HG03095 (cell line): Measurements from ENCODE around the gene PICK1.
"Not testable (repeated sequence)": the region's sequence is repeated elsewhere in the genome, so short reads cannot be mapped to it uniquely, and the experiment has no call there.

Source experiments
- ATAC-seq: cut with Tn5 transposase; IDR thresholded peaks from one replicate; pipeline ENCODE4 v1.9.1; 2021; ENCODE audit warnings: moderate library complexity; ENCODE audit not compliant: unreplicated experiment

The PICK1 gene

GRCh38 chr22:38030311-38031133, 26.7 kb upstream of the PICK1 start:
- no peak for ATAC-seq

DNA sequence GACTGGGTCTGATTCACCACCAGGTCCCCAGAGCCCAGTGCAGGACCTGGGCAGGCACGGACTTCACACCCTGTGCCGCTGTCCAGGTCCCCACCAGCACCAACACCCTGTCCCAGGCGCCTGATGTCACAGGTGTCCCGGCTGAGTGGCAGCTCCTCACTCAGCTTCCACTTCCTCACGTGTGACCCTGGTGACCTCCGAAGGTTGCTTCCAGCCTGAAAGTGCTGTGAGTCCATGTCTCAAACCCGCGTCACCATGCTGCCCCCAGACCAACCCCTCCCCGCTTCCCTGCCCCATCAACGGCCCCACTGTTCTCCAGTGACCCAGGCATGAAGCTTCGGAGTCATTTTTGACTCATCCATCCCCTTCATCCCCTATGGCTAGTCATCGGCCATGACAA, 25.7 kb upstream of the PICK1 start:
- no peak for ATAC-seq

GRCh38 chr22:38032681-38033521, 24.3 kb upstream of the PICK1 start:
- no peak for ATAC-seq

DNA sequence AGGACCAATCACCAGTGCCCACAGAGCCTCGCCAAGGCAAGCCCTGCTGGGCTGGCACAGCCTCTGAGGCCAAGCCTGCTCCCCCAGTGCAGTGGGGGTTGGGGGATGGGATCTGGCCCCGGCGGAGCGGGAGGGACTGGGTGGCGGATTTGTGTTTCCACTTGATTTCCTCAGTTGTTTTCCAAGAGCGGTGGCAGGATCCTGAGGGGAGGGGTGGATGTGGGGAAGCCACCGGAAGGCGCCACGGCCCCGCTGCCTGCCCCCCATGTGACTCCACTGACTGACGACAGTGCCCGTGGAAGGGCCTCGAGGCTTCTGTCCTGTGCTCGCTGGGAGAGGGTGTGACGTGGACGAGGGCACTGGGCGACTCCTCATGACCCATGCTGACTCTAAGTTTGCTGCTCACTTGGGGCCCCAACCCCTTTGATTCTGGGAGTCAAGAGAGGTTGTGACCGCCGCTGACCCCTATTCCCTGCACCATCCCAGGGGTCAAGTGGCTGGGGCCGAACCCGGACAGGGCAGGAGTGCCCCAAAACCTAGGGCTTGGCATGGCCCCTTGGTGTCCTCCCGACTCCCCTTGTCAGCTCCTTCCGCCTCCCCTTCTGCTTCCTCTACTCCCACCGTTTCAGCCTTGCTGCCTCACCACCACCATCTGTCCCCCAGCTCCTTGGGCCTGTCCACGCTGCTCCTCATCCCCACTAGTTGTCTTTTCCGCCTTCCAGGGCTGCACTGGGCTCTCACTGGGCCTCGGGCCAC, 23.5 kb upstream of the PICK1 start:
- ATAC-seq, result no peak

DNA sequence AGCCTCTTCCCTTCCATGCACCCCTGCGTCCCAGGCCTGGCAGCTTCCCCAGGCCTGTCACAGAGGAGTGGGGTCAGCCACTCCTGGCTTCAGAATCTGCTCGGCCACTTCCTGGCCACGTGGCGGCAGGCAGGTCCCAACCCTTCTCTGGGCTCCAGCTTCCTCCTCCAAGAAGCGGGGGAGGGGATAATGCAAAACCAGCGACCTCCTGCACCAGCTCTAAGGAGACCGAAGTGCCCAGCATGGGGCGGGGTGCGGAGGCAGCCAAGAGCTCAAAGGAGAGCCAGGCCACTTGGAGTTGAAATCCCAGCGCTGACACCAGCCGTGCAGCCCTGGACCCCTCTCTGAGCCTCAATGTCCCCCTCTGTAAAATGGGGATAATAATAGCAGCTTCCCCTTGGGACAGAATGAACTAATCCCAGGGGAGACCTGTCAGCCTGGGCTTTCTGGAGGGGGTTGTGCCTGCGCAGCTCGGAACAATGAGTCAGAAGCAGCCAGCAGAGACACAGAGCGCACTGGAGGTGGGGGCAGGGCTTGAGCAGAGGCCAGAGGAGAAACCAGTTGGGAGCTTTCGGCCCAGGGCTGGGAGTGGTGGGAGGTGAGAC, 22.8 kb upstream of the PICK1 start:
- no peak for ATAC-seq

- ATAC-seq, result no peak
These were observed 22.2 kb upstream of the PICK1 start for GRCh38 chr22:38034884-38035529.

GRCh38 chr22:38035530-38035885, 21.7 kb upstream of the PICK1 start:
- no peak for ATAC-seq

DNA sequence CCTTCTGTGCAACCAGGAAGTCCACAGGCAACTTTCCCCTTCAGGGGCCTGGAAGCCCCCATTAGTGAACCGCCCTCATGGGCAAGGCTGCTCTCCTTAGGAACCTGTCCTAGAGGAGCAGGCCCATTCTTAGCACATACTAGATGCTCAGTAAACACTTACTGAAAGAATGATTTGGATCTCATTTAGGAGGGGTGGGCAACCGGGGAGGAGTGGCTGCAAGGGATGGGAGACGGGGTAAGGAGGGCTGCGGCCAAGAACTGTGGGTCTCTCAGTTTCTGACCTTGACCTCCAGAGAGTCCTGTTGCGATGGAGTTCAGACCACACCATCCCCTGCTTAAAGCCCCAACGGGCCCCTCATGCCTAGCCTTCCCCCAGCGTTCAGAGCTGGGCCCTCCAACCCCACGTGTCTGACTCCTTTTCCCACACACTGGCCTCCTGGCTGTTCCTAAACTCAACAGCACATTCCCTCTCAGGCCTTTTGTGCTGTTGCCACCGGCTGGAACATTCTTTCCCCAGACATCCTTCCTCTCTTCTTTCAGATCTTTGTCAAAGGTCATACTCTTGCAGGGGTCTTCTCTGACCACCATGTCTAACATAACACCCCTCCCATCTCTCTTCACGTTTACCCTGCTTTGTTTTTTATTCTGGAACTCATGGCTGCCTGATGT, 20.7 kb upstream of the PICK1 start:
- no peak for ATAC-seq

DNA sequence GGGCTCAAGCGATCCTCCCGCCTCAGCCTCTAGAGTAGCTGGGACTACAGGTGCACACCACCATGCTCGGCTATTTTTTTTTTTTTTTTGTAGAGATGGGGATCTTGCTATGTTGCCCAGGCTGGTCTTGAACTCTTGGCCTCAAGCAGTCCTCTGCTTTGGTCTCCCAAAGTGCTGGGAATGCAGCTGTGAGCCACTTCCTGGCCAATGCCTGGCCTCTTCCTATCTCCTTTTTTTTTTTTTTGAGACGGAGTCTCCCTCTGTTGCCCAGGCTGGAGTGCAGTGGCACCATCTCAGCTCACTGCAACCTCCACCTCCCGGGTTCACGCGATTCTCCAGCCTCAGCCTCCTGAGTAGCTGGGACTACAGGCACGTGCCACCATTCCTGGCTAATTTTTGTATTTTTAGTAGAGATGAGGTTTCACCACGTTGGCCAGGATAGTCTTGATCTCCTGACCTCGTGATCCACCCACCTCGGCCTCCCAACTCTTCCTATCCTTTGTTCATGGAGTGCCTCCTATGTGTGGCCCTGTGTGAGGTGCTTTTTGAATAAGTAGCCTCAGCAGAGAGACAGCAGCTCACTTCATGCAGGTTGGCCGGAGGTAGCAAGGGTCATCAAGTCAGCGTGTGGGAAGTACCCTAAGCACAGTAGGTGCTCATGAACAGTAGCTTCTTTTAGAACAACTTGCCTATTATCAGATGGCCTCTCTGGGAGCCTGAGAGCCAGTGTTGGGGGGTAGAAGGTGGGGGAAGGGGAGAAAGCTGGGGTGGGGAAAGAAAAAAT, 19.6 kb upstream of the PICK1 start:
- not testable (repeated sequence) for ATAC-seq

GRCh38 chr22:38038426-38038825, 18.8 kb upstream of the PICK1 start:
- no peak for ATAC-seq

GRCh38 chr22:38038890-38039812, 18.1 kb upstream of the PICK1 start:
- ATAC-seq, result no peak

DNA sequence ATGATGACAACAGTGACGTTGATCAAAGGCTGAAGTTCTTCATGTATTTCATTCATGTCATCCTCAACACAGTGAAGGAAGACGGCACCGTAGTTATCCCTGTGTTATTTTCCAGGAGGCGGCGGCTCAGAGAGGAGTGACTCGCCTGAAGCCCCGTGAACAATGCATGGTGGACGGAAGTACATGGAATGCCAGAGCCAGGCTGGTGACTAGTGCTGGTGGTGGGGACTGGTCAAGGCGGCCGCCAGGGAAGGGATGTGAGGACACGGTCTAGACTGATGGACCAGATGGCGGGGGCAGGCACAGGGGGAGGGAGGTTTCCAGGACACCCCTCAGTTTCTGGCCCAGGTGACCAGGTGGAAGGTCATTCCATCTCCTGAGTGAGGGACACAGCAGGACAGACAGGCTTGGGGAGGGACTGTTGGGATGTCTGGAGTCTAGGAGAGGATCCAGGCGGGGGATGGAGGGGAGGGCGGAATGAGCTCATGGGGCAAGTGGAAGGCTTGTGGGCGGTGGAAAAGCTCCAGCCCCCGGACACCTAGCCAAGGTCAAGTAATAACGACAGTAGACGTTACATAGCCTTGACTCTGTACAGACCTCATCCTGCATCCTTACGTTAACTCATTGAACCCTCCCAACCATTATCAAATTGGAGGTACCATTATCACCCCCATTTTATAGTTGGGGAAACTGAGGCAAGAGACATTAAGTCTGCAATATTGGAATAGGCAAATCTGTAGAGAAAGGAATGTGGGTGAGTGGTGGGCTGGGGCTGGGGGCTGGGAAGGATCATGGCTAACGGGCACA, 16.0 kb upstream of the PICK1 start:
- ATAC-seq, result no peak

DNA sequence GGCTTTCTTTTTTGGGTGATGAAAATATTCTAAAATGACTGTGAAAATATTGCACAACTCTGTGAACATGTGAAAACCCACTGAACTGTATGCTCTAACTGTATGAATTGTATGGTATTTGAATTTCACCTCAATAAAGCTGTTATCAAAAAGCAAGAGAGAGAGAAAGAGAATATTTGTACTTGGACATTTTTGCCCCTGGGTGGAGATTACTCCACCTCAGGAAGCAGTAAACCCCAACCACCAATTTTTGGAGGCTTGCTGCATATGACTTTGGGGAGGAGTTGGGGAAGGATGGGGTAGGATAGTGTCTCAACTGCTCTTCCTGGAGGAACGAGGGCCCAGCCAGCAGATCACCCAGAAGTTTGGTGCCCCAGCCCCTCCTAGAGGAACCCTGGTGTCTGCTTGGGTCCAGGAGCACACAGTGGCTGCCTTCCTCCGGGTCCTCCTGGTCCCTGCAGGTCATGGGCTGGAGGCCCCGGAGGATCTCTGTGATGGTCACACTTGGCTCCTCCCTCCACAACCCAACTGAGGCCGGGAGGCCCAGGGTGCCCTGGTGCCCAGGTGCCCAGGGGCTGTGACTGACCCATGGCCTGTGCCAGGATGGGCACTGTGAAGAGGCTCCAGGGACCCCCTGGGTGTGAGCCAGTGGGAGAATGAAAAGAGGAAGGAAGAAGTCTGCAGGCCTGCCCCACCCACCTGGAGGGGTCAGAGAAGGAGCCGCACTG, 15.3 kb upstream of the PICK1 start:
- no peak for ATAC-seq

DNA sequence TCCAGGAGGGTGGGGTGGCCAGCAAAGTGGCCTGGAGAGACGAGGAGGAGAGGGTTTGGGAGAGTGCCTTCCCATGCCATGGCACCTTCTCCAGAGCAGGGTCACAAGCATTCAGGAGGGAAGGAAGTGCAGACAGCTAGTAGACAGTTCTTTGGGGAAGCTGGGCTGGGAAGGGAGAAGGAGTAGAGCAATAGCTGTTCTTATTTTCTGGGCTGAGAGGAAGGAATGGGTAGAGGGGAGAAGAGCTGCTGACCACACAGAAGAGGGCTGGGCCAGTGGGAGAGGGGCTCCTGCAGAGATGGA, 14.8 kb upstream of the PICK1 start:
- ATAC-seq, result no peak

GRCh38 chr22:38043151-38044039, 13.8 kb upstream of the PICK1 start:
- ATAC-seq, result no peak
